ENCODE data around the gene KLF9. TPM values are rescaled to one million over a fixed set of nuclear protein-coding genes. Genes with fewer than 3 reads are reported as not detected.

The KLF9 gene
- total RNA-seq, 4 donors from 2014 or later: 19.1 to 146 (median 98.7) TPM

GRCh38 chr9:70438341-70438928 is 24.0 kb upstream of the KLF9 start:
- H3K27me3 ChIP-seq: no peaks in the 10 kb centered on the region
- intact Hi-C loops (cut with DNase I; ENCODE audit: low total_unique reads): no loop called here
- no peaks in the 10 kb centered on the region for H3K36me3 ChIP-seq
- TF ChIP-seq CTCF (IDR thresholded peaks at IDR 0.05): no peak
- no peak for TF ChIP-seq POLR2A (IDR thresholded peaks at IDR 0.05)
- no peaks in the 10 kb centered on the region for H3K9me3 ChIP-seq
- peaks cover 0 to 4% of the 10 kb centered on the region in 2 donors for H3K4me1 ChIP-seq
- H3K27ac ChIP-seq: peak overlapping the region; percentile 25 to 53
- peak in 1 of 2 donors; percentile 74 for DNase-seq
- H3K4me3 ChIP-seq: no peak overlapping the region

GRCh38 chr9:70435948-70436347 is 21.5 kb upstream of the KLF9 start:
- H3K36me3 ChIP-seq: no peaks in the 10 kb centered on the region
- intact Hi-C loops (cut with DNase I; ENCODE audit: low total_unique reads): no loop called here
- H3K9me3 ChIP-seq: no peaks in the 10 kb centered on the region
- TF ChIP-seq CTCF (IDR thresholded peaks at IDR 0.05) (no peak), POLR2A (IDR thresholded peaks at IDR 0.05) (no peak)
- H3K4me1 ChIP-seq: peaks cover 0 to 4% of the 10 kb centered on the region in 2 donors
- no peak for DNase-seq
- H3K27ac ChIP-seq: peak overlapping the region in 1 of 2 donors; percentile 61
- no peak overlapping the region for H3K4me3 ChIP-seq
- H3K27me3 ChIP-seq: no peaks in the 10 kb centered on the region

GRCh38 chr9:70429899-70430298 is 15.4 kb upstream of the KLF9 start:
- Histone ChIP-seq H3K27me3 (no peaks in the 10 kb centered on the region), H3K36me3 (no peaks in the 10 kb centered on the region), H3K4me3 (no peak overlapping the region), H3K4me1 (no peaks in the 10 kb centered on the region), H3K9me3 (no peaks in the 10 kb centered on the region), H3K27ac (no peak overlapping the region)
- TF ChIP-seq CTCF (IDR thresholded peaks at IDR 0.05) (no peak), POLR2A (IDR thresholded peaks at IDR 0.05) (no peak)
- DNase-seq: no peak
- intact Hi-C loops (cut with DNase I; ENCODE audit: low total_unique reads): no loop called here

- no peak overlapping the region for H3K4me3 ChIP-seq
- H3K4me1 ChIP-seq: no peaks in the 10 kb centered on the region
- H3K27me3 ChIP-seq: no peaks in the 10 kb centered on the region
- H3K36me3 ChIP-seq: no peaks in the 10 kb centered on the region
- H3K9me3 ChIP-seq: no peaks in the 10 kb centered on the region
- peak overlapping the region in 1 of 2 donors; percentile 40 for H3K27ac ChIP-seq
- DNase-seq: no peak
- intact Hi-C loops (cut with DNase I; ENCODE audit: low total_unique reads): no loop called here
- TF ChIP-seq POLR2A (IDR thresholded peaks at IDR 0.05) (no peak), CTCF (IDR thresholded peaks at IDR 0.05) (no peak)
Observed at GRCh38 chr9:70428781-70429180, 14.3 kb upstream of the KLF9 start.

- Histone ChIP-seq H3K27me3 (no peaks in the 10 kb centered on the region), H3K27ac (peak overlapping the region; percentile 10 to 73), H3K36me3 (no peaks in the 10 kb centered on the region), H3K4me1 (no peaks in the 10 kb centered on the region), H3K4me3 (no peak overlapping the region), H3K9me3 (no peaks in the 10 kb centered on the region)
- DNase-seq: peak in 1 of 2 donors; percentile 53
- intact Hi-C loops (cut with DNase I; ENCODE audit: low total_unique reads): no loop called here
- TF ChIP-seq CTCF (IDR thresholded peaks at IDR 0.05) (peak in 2 of 4 experiments; percentile 9 to 24), POLR2A (IDR thresholded peaks at IDR 0.05) (peak in 1 of 2 donors; percentile 3)
Observed at GRCh38 chr9:70427161-70427945, 12.9 kb upstream of the KLF9 start.
